Stimulated activated CD4-positive, alpha-beta T cell treated with anti-CD3 and anti-CD28 coated beads, Interleukin-2, amount 100 ng/mL, for 24 hours (primary cell): ENCODE measurements around the gene GABRB1.
A peak's percentile ranks its signal among the peaks of the same experiment; 100 is the strongest.

Experiments used
- DNase-seq, 2 donors: peaks; one replicate each; pipeline ENCODE4 v3.0.0-alpha.2; 2020

The GABRB1 gene

GRCh38 chr4:47122592-47123291, 91.4 kb downstream of the GABRB1 start:
- DNase-seq: peak; percentile 33 to 39

GRCh38 chr4:47128991-47129390, 97.6 kb downstream of the GABRB1 start:
- DNase-seq: no peak

GRCh38 chr4:47135210-47135609, 103.8 kb downstream of the GABRB1 start:
- DNase-seq: no peak

DNA sequence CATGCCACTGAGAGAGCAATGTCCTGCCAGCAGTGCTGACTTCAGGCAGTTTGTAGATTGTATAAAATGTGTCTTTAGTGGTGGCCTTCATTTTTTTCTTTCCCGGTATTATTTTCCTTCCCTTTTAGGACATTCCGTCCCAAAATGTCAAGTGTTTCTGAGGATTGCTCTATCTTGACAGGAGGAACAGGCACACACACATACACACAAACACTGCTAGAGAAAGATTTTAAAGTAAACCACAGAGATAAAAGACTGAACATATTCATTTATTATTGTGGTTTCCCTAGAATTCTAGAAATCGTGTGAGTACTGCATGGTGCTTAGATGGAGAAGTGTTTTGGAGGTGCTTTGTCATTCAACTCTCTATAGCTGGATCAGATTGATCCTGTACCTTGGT, 111.9 kb downstream of the GABRB1 start:
- no peak for DNase-seq

GRCh38 chr4:47145630-47146029, 114.3 kb downstream of the GABRB1 start:
- DNase-seq: no peak

DNA sequence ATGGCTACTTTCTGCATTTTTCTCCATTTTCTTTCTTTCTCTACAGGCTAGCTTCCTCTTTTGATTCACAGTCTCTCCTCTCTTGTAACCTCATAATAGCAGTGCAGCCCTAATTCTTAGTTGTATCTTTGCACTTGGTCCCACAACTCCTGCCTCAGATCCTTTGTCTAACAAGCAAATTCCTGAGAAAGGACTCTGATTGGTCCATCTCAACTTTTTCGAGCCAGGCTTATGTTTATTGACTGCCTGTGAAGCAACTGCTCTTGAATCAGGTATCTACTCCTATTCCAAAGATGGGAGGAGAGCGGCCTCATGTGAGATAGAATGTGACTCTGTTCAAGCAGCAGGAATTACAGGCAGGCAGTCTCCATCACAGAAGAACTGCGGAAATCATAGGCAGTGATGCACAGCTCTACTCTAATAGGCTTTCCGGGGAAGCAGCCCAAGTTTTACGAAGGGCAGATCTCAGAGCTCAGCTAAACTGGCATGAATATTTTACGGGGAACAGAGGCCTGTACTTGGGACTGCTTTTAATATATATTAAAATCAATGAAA, 123.5 kb downstream of the GABRB1 start:
- DNase-seq: no peak

GRCh38 chr4:47155919-47156318, 124.6 kb downstream of the GABRB1 start:
- DNase-seq: no peak

- DNase-seq: no peak
Observed at GRCh38 chr4:47160095-47160494, 128.7 kb downstream of the GABRB1 start.

- DNase-seq: no peak
Observed at GRCh38 chr4:47167081-47168035, 136.0 kb downstream of the GABRB1 start.

GRCh38 chr4:47184083-47184482, 152.7 kb downstream of the GABRB1 start:
- no peak for DNase-seq

DNA sequence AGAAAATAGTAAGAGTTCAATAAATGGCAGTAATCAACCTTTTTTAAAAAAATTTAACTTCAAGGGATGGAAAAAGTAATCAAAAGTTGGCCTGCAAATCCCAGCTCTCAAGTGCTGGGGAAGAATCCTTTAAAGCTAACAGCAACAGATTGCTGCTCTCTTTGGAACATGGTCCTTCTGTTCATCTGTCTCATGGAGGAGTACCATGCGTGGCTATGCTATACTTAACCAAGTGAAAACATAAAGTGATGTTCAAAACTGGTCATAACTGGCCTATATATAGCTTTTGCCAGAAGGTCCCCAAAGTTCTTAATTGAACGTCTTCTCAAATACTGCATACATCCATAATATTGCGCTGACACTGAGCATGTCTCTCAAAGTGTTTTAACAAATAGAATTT, 154.4 kb downstream of the GABRB1 start:
- no peak for DNase-seq

DNA sequence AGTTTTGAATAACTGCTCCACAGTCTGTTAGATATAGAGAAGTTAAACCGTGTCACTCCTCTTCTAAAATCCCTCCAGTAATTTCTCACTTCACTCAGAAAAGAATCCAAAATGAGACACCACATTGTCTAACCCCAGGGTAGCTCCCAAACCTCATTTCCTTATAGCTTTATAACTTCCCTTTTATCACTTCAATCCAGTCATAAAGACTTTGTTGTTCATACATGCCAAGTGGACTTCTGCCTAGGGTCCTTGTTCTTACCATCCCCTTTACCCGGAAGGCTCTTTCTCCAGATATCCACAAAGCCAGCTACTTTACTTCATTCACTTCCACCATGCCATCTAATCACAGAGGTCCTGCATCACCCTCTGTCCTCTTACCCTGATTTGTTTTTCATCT, 156.2 kb downstream of the GABRB1 start:
- DNase-seq: no peak

DNA sequence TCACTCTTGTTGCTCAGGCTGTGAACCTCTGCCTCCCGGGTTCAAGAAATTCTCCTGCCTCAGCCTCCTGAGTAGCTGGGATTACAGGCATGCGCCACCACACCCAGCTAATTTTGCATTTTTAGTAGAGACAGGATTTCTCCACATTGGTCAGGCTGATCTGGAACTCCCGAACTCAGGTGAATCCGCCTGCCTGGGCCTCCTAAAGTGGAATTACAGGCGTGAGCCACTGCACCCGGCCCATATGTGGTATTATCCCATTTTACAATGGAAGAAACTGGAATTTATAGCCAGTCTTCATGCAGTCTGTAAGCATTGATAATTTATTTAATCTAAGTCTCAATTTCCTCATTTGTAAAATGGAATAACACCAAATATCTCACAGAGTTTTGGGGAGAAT, 161.8 kb downstream of the GABRB1 start:
- no peak for DNase-seq

- no peak for DNase-seq
Observed at GRCh38 chr4:47194036-47194737, 162.8 kb downstream of the GABRB1 start.

DNA sequence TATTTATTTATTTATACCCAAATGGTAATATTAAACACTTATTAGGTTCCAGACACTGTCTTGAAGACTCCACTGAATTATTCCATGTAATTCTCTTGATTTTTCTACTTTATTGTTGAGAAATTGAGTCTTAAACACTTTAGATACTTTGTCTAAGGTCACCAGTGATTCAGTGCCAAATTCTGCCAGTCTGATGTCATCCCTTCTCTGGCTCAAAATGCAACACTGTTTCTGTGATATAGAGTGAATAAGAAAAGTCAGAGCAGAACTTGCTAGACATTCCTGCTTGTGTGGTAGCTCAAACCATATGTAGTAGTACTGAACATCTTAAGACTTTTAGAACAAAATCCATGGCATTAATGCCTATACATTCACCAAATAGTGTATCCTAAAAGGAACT, 164.3 kb downstream of the GABRB1 start:
- no peak for DNase-seq

- DNase-seq: no peak
Observed at GRCh38 chr4:47198791-47199190, 167.4 kb downstream of the GABRB1 start.

DNA sequence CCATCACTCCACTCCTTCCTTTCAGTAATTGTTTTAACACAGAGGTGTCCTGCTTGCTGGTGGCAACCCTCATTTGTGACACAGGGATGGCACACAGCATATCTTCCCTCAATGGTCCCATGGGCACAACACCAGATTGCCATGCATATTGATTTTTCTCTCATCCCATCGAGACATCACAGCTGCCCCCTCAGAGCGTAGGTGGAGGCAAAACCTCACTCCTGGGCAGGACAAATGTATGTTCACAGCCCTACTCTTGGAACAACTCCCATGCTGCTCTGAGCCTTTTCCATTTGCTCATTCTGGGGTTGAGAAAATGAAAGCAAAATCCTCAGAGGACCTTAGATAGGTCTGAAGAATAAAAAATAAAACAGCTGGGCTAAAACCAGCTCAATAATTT, 172.2 kb downstream of the GABRB1 start:
- no peak for DNase-seq

GRCh38 chr4:47207555-47207954, 176.2 kb downstream of the GABRB1 start:
- DNase-seq: no peak

- no peak for DNase-seq
Observed at GRCh38 chr4:47209833-47210232, 178.5 kb downstream of the GABRB1 start.

GRCh38 chr4:47210828-47211227, 179.5 kb downstream of the GABRB1 start:
- no peak for DNase-seq

DNA sequence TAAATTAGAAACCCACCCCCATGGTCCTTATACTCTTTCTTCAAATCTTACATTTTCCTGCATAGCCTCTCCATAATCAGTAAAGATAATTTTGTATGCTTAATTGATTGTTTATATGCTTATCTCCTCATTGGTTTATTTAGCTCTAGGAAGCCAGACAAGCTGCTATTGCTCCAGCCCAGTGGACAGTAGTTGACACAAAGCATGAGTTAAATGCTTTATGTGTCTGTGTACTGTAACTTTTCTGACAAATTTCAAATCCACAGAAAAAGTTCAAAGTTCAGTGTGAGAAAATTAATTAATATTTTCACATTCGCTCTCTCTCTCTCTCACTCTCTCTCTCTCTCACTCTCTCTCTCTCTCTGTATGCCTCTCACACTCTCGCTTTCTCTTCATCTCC, 181.7 kb downstream of the GABRB1 start:
- DNase-seq: no peak

DNA sequence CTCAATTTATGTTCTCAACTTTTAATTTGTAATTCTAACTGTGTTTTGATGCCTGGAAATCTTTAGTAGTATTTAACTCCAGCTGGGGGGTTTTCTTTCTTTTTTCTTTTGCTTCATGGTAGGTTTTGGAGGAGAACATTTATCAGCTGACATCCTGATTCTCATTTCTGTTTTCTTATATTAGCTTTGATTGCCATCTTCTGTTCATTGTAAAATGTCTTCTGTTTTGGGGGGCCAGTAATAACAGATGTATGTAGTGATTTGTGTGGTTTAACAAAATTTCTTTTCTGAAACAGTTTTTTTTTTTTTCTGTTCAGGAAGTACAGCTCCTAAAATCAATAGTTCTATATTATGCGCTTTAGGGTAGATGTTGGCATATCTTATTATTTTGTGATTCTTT, 182.2 kb downstream of the GABRB1 start:
- no peak for DNase-seq

- no peak for DNase-seq
Observed at GRCh38 chr4:47213971-47214370, 182.6 kb downstream of the GABRB1 start.
